H9 (cell line): ENCODE measurements around the gene NSUN3. TPM values are rescaled to one million over a fixed set of nuclear protein-coding genes. Genes with fewer than 3 reads are reported as not detected.

Experiments used
- DNase-seq: peaks from one replicate; pipeline ENCODE4 v3.0.0-alpha.2; 2017
- H2AFZ ChIP-seq: one replicate; pipeline ENCODE4 v1.6.1; 2013; ENCODE audit warnings: mild to moderate bottlenecking, low read length, control low read depth, moderate library complexity
- H2AK5ac ChIP-seq: 2 replicates; pipeline ENCODE4 v1.6.1; 2013; ENCODE audit warnings: low read length, control low read depth, mixed read lengths; ENCODE audit not compliant: insufficient read length
- H2BK120ac ChIP-seq: one replicate; pipeline ENCODE4 v1.6.1; 2013; ENCODE audit warnings: low read depth, mild to moderate bottlenecking, low read length, control low read depth, inconsistent platforms; ENCODE audit not compliant: poor library complexity, severe bottlenecking
- H2BK12ac ChIP-seq: 2 replicates; pipeline ENCODE4 v1.6.1; 2013; ENCODE audit warnings: low read length, control low read depth, mixed read lengths, low read depth; ENCODE audit not compliant: insufficient read length
- H2BK15ac ChIP-seq: 2 replicates; pipeline ENCODE4 v1.6.1; 2013; ENCODE audit warnings: low read depth, low read length, control low read depth
- H2BK20ac ChIP-seq: one replicate; pipeline ENCODE4 v1.6.1; 2013; ENCODE audit warnings: low read depth, mild to moderate bottlenecking, low read length, control low read depth, inconsistent platforms; ENCODE audit not compliant: poor library complexity, severe bottlenecking
- H2BK5ac ChIP-seq: 2 replicates; pipeline ENCODE4 v1.6.1; 2013; ENCODE audit warnings: low read length, control low read depth, mixed read lengths; ENCODE audit not compliant: insufficient read length
- H3K14ac ChIP-seq: 2 replicates; pipeline ENCODE4 v1.6.1; 2013; ENCODE audit warnings: low read length, control low read depth; ENCODE audit not compliant: insufficient read depth
- H3K18ac ChIP-seq: 2 replicates; pipeline ENCODE4 v1.6.1; 2013; ENCODE audit warnings: low read depth, mild to moderate bottlenecking, mixed read lengths, low read length, control low read depth; ENCODE audit not compliant: insufficient read length
- H3K23ac ChIP-seq: 2 replicates; pipeline ENCODE4 v1.6.1; 2013; ENCODE audit warnings: low read length, control low read depth, mixed read lengths, low read depth; ENCODE audit not compliant: insufficient read length
- H3K23me2 ChIP-seq: 2 replicates; pipeline ENCODE4 v1.6.1; 2013; ENCODE audit warnings: low read depth, mild to moderate bottlenecking, mixed read lengths, low read length, control low read depth; ENCODE audit not compliant: insufficient read length, poor library complexity, severe bottlenecking
- H3K27ac ChIP-seq: 2 replicates; pipeline ENCODE4 v1.5.1; 2013; ENCODE audit warnings: low read length, control low read depth, mixed read lengths, low read depth; ENCODE audit not compliant: insufficient read length
- H3K27me3 ChIP-seq: 2 replicates; pipeline ENCODE4 v1.6.1; 2013; ENCODE audit warnings: low read length, control low read depth, inconsistent platforms; ENCODE audit not compliant: insufficient read depth
- H3K4ac ChIP-seq: 2 replicates; pipeline ENCODE4 v1.6.1; 2013; ENCODE audit warnings: low read depth, mild to moderate bottlenecking, control low read depth, inconsistent platforms, low read length, moderate library complexity
- H3K4me1 ChIP-seq: 2 replicates; pipeline ENCODE4 v1.6.1; 2013; ENCODE audit warnings: low read length, control low read depth, inconsistent platforms; ENCODE audit not compliant: insufficient read depth
- H3K4me2 ChIP-seq: 2 replicates; pipeline ENCODE4 v1.6.1; 2013; ENCODE audit warnings: low read length, control low read depth, mixed read lengths; ENCODE audit not compliant: insufficient read length, insufficient read depth
- H3K56ac ChIP-seq: 2 replicates; pipeline ENCODE4 v1.6.1; 2013; ENCODE audit warnings: low read depth, mild to moderate bottlenecking, mixed read lengths, low read length, control low read depth; ENCODE audit not compliant: insufficient read length
- H3K79me1 ChIP-seq: 2 replicates; pipeline ENCODE4 v1.6.1; 2013; ENCODE audit warnings: low read depth, mild to moderate bottlenecking, moderate library complexity, low read length, control low read depth, inconsistent platforms; ENCODE audit not compliant: insufficient read depth, poor library complexity, severe bottlenecking
- H3K79me2 ChIP-seq: 2 replicates; pipeline ENCODE4 v1.6.1; 2013; ENCODE audit warnings: low read length, control low read depth, inconsistent platforms; ENCODE audit not compliant: insufficient read depth
- H3K9ac ChIP-seq: 2 replicates; pipeline ENCODE4 v1.6.1; 2013; ENCODE audit warnings: low read length, control low read depth, mixed read lengths; ENCODE audit not compliant: insufficient read length; ENCODE audit errors: extremely low read depth
- H3K9me3 ChIP-seq: one replicate; pipeline ENCODE4 v1.6.1; 2013; ENCODE audit warnings: low read depth, low read length, inconsistent platforms; ENCODE audit not compliant: control insufficient read depth
- H3T11ph ChIP-seq: one replicate; pipeline ENCODE4 v1.6.1; 2013; ENCODE audit warnings: mild to moderate bottlenecking, low read length, control low read depth, inconsistent platforms
- H4K20me1 ChIP-seq: one replicate; pipeline ENCODE4 v1.6.1; 2013; ENCODE audit not compliant: control insufficient read depth, insufficient read length, insufficient read depth
- H4K5ac ChIP-seq: 2 replicates; pipeline ENCODE4 v1.6.1; 2013; ENCODE audit warnings: low read depth, mild to moderate bottlenecking, mixed read lengths, low read length, control low read depth; ENCODE audit not compliant: insufficient read length
- H4K8ac ChIP-seq: replicated peaks from 2 replicates; pipeline ENCODE4 v1.6.1; 2013; ENCODE audit warnings: low read length, control low read depth, mixed read lengths, low read depth; ENCODE audit not compliant: insufficient read length
- H4K91ac ChIP-seq: 2 replicates; pipeline ENCODE4 v1.6.1; 2013; ENCODE audit warnings: low read depth, mild to moderate bottlenecking, moderate library complexity, mixed read lengths, low read length, control low read depth; ENCODE audit not compliant: insufficient read length
- H3K27ac Mint-ChIP-seq, 3 experiments: 2 replicates in 2 of 3; 3 replicates in 1 of 3; pipeline ENCODE4 v1.8.0; 2020 to 2021; ENCODE audit warnings: mixed read lengths in 3 of 3, mild to moderate bottlenecking in 1 of 3, moderate library complexity in 1 of 3
- H3K27me3 Mint-ChIP-seq: 2 replicates; pipeline ENCODE4 v1.8.0; 2021; ENCODE audit warnings: low read depth, mild to moderate bottlenecking, moderate library complexity, mixed read lengths
- H3K36me3 Mint-ChIP-seq, 3 experiments: 2 replicates in 2 of 3; 3 replicates in 1 of 3; pipeline ENCODE4 v1.8.0; 2020 to 2021; ENCODE audit warnings: low read depth in 3 of 3, mixed read lengths in 3 of 3; ENCODE audit not compliant: insufficient read depth in 1 of 3
- H3K4me1 Mint-ChIP-seq, 2 experiments: 2 replicates each; pipeline ENCODE4 v1.8.0; 2020; ENCODE audit warnings: mixed read lengths in 2 of 2
- H3K4me3 Mint-ChIP-seq, 2 experiments: 2 replicates in 1 of 2; 3 replicates in 1 of 2; pipeline ENCODE4 v1.8.0; 2020 to 2021; ENCODE audit warnings: mild to moderate bottlenecking in 2 of 2, mixed read lengths in 2 of 2, moderate library complexity in 1 of 2
- H3K9me3 Mint-ChIP-seq, 2 experiments: 2 replicates in 1 of 2; 3 replicates in 1 of 2; pipeline ENCODE4 v1.8.0; 2020; ENCODE audit warnings: mild to moderate bottlenecking in 2 of 2, mixed read lengths in 2 of 2, moderate library complexity in 1 of 2
- CTCF ChIP-seq: fragments of 200-600 bp; sonication (generic); conservative IDR thresholded peaks from 3 replicates; pipeline ENCODE4 v1.8.0; 2021; ENCODE audit warnings: antibody characterized with exemption, mild to moderate bottlenecking
- WGBS: extraction: QIAGEN DNeasy Blood & Tissue Kit; methylation state at CpG from one replicate; pipeline ENCODE4 v1.1.7; 2013; ENCODE audit warnings: missing lambda C conversion rate, low lambda C conversion rate, mixed read lengths; ENCODE audit not compliant: insufficient read length; ENCODE audit errors: extremely low coverage; 5-methylcytosine and 5-hydroxymethylcytosine counted together
- total RNA-seq: library from RNA; stranded (reverse); gene quantifications from 2 replicates; pipeline ENCODE4 v1.2.1, GENCODE V29; 2021

Gene NSUN3
- total RNA-seq, 1 experiment from 2014 or later: 7.4 TPM

GRCh38 chr3:94114666-94115065, 51.8 kb downstream of the NSUN3 start:
- no peak for TF ChIP-seq CTCF
- no peak overlapping the region for H3T11ph ChIP-seq
- H4K5ac ChIP-seq: no peak overlapping the region
- no peak overlapping the region for H2BK12ac ChIP-seq
- Mint-ChIP-seq H3K9me3 (no peaks in the 10 kb centered on the region), H3K36me3 (peaks cover 0 to 9% (median 3%) of the 10 kb centered on the region in 3 experiments; a peak in 3 of 7 replicates), H3K27ac (no peak overlapping the region), H3K27me3 (no peaks in the 10 kb centered on the region), H3K4me3 (no peak overlapping the region), H3K4me1 (peaks cover 7 to 14% of the 10 kb centered on the region in 2 experiments)
- H3K27ac ChIP-seq: no peak overlapping the region
- no peak overlapping the region for H2BK20ac ChIP-seq
- no peak overlapping the region for H3K4ac ChIP-seq
- no peak overlapping the region for H4K8ac ChIP-seq
- no peak overlapping the region for H2AK5ac ChIP-seq
- no peak overlapping the region for H3K56ac ChIP-seq
- H3K27me3 ChIP-seq: no peaks in the 10 kb centered on the region
- no peak overlapping the region for H2AFZ ChIP-seq
- no peak overlapping the region for H3K18ac ChIP-seq
- H3K14ac ChIP-seq: no peak overlapping the region
- no peak overlapping the region for H3K4me2 ChIP-seq
- WGBS: no CpG with 5 or more reads among the region's 5 CpGs
- H2BK120ac ChIP-seq: no peak overlapping the region
- H4K20me1 ChIP-seq: no peaks in the 10 kb centered on the region
- H2BK15ac ChIP-seq: no peak overlapping the region
- H3K79me2 ChIP-seq: no peaks in the 10 kb centered on the region
- no peaks in the 10 kb centered on the region for H3K79me1 ChIP-seq
- H3K9ac ChIP-seq: no peak overlapping the region
- no peak overlapping the region for H3K23ac ChIP-seq
- no peak overlapping the region for H2BK5ac ChIP-seq
- DNase-seq: no peak
- no peaks in the 10 kb centered on the region for H3K23me2 ChIP-seq
- H3K4me1 ChIP-seq: no peaks in the 10 kb centered on the region
- no peak overlapping the region for H4K91ac ChIP-seq
- no peaks in the 10 kb centered on the region for H3K9me3 ChIP-seq
